ENCODE data around the gene AAK1. TPM values are rescaled to one million over a fixed set of nuclear protein-coding genes. Genes with fewer than 3 reads are reported as not detected.

AAK1 gene
- total RNA-seq, 1 experiment from 2014 or later, result 40.5 TPM

- no TSS peak for BruUV-seq (replicated peaks)
- Histone ChIP-seq H3K27ac (ENCODE audit: low read depth, low read length, poor library complexity, severe bottlenecking) (no peak overlapping the region), H3K4me3 (ENCODE audit: low read depth, low read length, poor library complexity, severe bottlenecking) (no peak overlapping the region), H3K9me3 (ENCODE audit: low read depth, low read length, poor library complexity, severe bottlenecking) (no peaks in the 10 kb centered on the region), H3K36me3 (ENCODE audit: insufficient read depth, low read length, poor library complexity, severe bottlenecking) (no peaks in the 10 kb centered on the region), H3K4me1 (ENCODE audit: insufficient read depth, low read length, poor library complexity, severe bottlenecking) (peaks cover 18% of the 10 kb centered on the region), H3K27me3 (replicated peaks; ENCODE audit: insufficient read depth, low read depth, low read length, poor library complexity) (no peaks in the 10 kb centered on the region)
- ChIA-PET POLR2A (ENCODE audit: low non-redundant PET) (no interaction called here), CTCF (no interaction called here)
- no peak for DNase-seq (ENCODE audit: low spot score)
- intact Hi-C loops (cut with micrococcal nuclease; ENCODE audit: unreplicated experiment), result no loop called here
- TF ChIP-seq EZH2 (IDR thresholded peaks at IDR 0.05; ENCODE audit: borderline replicate concordance, low read depth, low read length, poor library complexity, severe bottlenecking), result no peak
- TF ChIP-seq CTCF (conservative IDR thresholded peaks at IDR 0.05; ENCODE audit: low read depth, low read length), result no peak
Measured at GRCh38 chr2:69585855-69586555, 57.5 kb downstream of the AAK1 start.

- TF ChIP-seq EZH2 (IDR thresholded peaks at IDR 0.05; ENCODE audit: borderline replicate concordance, low read depth, low read length, poor library complexity, severe bottlenecking) (no peak), CTCF (conservative IDR thresholded peaks at IDR 0.05; ENCODE audit: low read depth, low read length) (no peak)
- ChIA-PET POLR2A (ENCODE audit: low non-redundant PET) (no interaction called here), CTCF (no interaction called here)
- BruUV-seq (replicated peaks), result no TSS peak
- H3K4me3 ChIP-seq (ENCODE audit: low read depth, low read length, poor library complexity, severe bottlenecking), result no peak overlapping the region
- no peak overlapping the region for H3K27ac ChIP-seq (ENCODE audit: low read depth, low read length, poor library complexity, severe bottlenecking)
- peaks cover 18% of the 10 kb centered on the region for H3K4me1 ChIP-seq (ENCODE audit: insufficient read depth, low read length, poor library complexity, severe bottlenecking)
- H3K36me3 ChIP-seq (ENCODE audit: insufficient read depth, low read length, poor library complexity, severe bottlenecking), result no peaks in the 10 kb centered on the region
- H3K9me3 ChIP-seq (ENCODE audit: low read depth, low read length, poor library complexity, severe bottlenecking), result no peaks in the 10 kb centered on the region
- intact Hi-C loops (cut with micrococcal nuclease; ENCODE audit: unreplicated experiment), result no loop called here
- no peak for DNase-seq (ENCODE audit: low spot score)
- no peaks in the 10 kb centered on the region for H3K27me3 ChIP-seq (replicated peaks; ENCODE audit: insufficient read depth, low read depth, low read length, poor library complexity)
Measured at GRCh38 chr2:69584127-69584889, 59.2 kb downstream of the AAK1 start.

GRCh38 chr2:69583321-69583833, 60.2 kb downstream of the AAK1 start:
- intact Hi-C loops (cut with micrococcal nuclease; ENCODE audit: unreplicated experiment), result no loop called here
- no peak for DNase-seq (ENCODE audit: low spot score)
- Histone ChIP-seq H3K27ac (ENCODE audit: low read depth, low read length, poor library complexity, severe bottlenecking) (no peak overlapping the region), H3K9me3 (ENCODE audit: low read depth, low read length, poor library complexity, severe bottlenecking) (no peaks in the 10 kb centered on the region), H3K36me3 (ENCODE audit: insufficient read depth, low read length, poor library complexity, severe bottlenecking) (no peaks in the 10 kb centered on the region), H3K4me1 (ENCODE audit: insufficient read depth, low read length, poor library complexity, severe bottlenecking) (peaks cover 18% of the 10 kb centered on the region), H3K4me3 (ENCODE audit: low read depth, low read length, poor library complexity, severe bottlenecking) (no peak overlapping the region), H3K27me3 (replicated peaks; ENCODE audit: insufficient read depth, low read depth, low read length, poor library complexity) (no peaks in the 10 kb centered on the region)
- POLR2A ChIA-PET (ENCODE audit: low non-redundant PET), result interaction anchor here (0.6 kb wide), 1 partner anchor 608 kb away, joined by 3 read pairs; the partner anchor contains the start of gene C2orf42
- no TSS peak for BruUV-seq (replicated peaks)
- CTCF ChIA-PET, result no interaction called here
- TF ChIP-seq EZH2 (IDR thresholded peaks at IDR 0.05; ENCODE audit: borderline replicate concordance, low read depth, low read length, poor library complexity, severe bottlenecking) (no peak), CTCF (conservative IDR thresholded peaks at IDR 0.05; ENCODE audit: low read depth, low read length) (no peak)

Measured in A673 (cell line).